ENCODE results near the gene EPB41L4A.

EPB41L4A gene

DNA sequence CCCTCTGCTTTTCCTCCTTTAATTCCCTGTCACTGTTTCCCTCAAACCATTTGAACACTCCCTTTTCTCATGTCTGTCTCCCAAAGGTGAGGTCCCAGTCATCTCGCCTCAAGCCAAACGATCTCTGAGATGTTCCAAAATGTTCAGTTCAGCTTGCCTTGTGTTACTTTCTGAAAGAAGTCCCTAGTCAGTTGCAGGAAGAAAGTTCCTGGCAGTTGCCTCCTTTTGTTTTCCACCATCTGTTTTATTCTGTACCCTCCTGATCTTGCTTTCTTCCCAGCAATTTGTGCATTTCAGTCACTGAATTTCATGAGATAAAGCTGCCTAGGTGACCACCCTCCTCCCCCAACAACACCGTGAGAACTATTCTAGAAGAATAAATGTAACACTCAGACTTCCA lies 277.5 kb downstream of the EPB41L4A start:
- DNase-seq (ENCODE audit: low read depth) = no peak
- TF ChIP-seq, protein P1, sequence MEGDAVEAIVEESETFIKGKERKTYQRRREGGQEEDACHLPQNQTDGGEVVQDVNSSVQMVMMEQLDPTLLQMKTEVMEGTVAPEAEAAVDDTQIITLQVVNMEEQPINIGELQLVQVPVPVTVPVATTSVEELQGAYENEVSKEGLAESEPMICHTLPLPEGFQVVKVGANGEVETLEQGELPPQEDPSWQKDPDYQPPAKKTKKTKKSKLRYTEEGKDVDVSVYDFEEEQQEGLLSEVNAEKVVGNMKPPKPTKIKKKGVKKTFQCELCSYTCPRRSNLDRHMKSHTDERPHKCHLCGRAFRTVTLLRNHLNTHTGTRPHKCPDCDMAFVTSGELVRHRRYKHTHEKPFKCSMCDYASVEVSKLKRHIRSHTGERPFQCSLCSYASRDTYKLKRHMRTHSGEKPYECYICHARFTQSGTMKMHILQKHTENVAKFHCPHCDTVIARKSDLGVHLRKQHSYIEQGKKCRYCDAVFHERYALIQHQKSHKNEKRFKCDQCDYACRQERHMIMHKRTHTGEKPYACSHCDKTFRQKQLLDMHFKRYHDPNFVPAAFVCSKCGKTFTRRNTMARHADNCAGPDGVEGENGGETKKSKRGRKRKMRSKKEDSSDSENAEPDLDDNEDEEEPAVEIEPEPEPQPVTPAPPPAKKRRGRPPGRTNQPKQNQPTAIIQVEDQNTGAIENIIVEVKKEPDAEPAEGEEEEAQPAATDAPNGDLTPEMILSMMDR (conservative IDR thresholded peaks at IDR 0.05; ENCODE audit: control insufficient read depth, insufficient read depth, low read depth, low read length) = no peak
- no peak overlapping the region for H3K4me3 ChIP-seq (ENCODE audit: control insufficient read depth, low read depth, low read length)

DNA sequence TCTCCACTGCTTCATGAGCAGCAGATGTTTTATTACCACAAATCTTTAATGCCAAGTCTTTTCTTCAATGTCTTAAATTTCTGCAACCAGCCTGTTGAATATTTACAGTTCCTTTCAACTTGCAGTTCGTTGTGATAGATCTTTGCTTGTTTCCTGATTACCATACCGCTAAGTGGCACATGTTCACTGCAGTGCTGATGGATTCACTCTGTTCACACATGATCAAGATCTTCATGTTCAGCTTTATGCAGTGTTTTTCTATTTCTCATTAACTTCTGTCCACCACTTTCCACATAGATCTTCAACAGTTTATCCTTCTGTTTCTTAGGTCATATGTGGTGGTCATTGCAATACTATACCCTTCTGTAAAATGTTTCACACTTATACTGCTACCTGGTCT lies 280.6 kb downstream of the EPB41L4A start:
- TF ChIP-seq, protein P1 (conservative IDR thresholded peaks at IDR 0.05; ENCODE audit: control insufficient read depth, insufficient read depth, low read depth, low read length) = no peak
- H3K4me3 ChIP-seq (ENCODE audit: control insufficient read depth, low read depth, low read length) = no peak overlapping the region
- DNase-seq (ENCODE audit: low read depth) = no peak

DNA sequence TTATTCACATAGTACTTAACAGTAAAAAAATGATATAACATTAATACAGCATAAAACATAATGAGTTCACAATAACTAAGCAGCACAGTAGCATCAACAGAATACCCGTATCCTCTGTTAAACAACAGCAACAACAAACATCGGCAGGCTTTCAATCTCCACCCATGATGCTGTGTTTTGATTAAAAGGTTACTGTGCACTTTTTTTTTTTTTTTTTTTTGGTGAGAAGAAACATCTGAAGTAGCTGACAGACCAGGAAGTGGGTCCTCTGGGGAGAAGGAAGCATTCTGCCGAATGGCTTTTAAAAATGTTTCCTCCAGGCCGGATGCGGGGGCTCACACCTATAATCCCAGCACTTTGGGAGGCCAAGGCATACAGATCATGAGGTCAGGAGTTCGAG lies 282.3 kb downstream of the EPB41L4A start:
- TF ChIP-seq, protein P1 (conservative IDR thresholded peaks at IDR 0.05; ENCODE audit: control insufficient read depth, insufficient read depth, low read depth, low read length) = no peak
- H3K4me3 ChIP-seq (ENCODE audit: control insufficient read depth, low read depth, low read length) = no peak overlapping the region
- DNase-seq (ENCODE audit: low read depth) = no peak

DNA sequence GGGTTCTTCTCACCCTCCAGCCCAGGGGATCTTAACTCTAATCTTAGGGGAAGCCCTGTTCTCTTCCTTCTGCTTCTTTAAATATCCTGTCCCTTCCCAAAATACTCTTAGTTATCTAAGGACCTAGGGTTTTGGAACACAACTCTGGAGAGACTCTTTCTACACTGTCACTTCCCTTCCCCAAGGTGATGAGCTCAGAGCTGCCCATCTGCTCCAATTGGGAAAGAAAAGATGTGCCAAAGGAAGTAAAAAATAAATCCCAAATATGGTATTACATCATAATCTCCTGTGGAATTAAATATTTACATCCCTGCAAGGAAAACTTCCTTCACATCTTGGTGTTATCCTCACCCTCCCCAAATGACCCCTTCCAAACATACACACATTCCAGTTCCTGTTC lies 291.2 kb downstream of the EPB41L4A start:
- H3K4me3 ChIP-seq (ENCODE audit: control insufficient read depth, low read depth, low read length) = no peak overlapping the region
- no peak for DNase-seq (ENCODE audit: low read depth)
- TF ChIP-seq, protein P1 (conservative IDR thresholded peaks at IDR 0.05; ENCODE audit: control insufficient read depth, insufficient read depth, low read depth, low read length) = no peak

DNA sequence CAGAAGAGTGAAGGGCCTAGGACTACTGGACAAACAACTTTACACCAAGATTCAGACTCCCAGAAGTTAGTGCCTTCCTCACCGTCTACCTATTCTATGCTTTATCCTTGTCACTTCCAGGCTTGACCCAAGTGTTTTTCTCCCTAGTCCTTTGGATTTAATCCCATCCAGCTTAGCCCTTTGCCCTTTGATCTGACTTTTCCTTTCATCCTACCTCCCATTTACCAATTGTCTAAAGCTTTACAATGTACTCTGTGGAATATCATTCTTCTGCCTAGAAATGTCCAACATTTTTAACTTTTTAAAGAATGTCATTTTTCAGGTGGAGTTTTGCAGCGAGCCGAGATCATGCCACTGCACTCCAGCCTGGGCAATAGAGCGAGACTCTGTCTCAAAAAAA lies 292.1 kb downstream of the EPB41L4A start:
- H3K4me3 ChIP-seq (ENCODE audit: control insufficient read depth, low read depth, low read length) = no peak overlapping the region
- TF ChIP-seq, protein P1 (conservative IDR thresholded peaks at IDR 0.05; ENCODE audit: control insufficient read depth, insufficient read depth, low read depth, low read length) = no peak
- DNase-seq (ENCODE audit: low read depth) = no peak

DNA sequence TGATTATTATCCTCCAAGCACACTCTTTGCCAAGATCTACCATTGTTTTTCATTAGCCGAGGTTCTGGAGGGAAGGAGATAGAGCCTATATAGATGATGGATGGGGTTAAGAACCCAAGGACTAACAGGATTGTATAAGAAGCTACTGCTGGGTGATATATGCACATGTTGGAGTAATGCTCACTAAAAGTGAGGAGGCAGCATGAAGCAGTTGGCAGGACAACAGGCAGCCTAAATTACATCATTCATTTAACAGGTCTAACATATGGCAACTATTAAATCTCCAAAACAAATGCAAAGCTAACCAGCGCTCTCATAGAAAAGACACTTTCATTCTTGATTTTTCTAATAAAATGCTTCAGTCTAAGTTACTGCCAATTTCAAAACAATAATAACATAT lies 293.2 kb downstream of the EPB41L4A start:
- DNase-seq (ENCODE audit: low read depth) = peak; percentile 62
- H3K4me3 ChIP-seq (ENCODE audit: control insufficient read depth, low read depth, low read length) = no peak overlapping the region
- TF ChIP-seq, protein P1 (conservative IDR thresholded peaks at IDR 0.05; ENCODE audit: control insufficient read depth, insufficient read depth, low read depth, low read length) = no peak

DNA sequence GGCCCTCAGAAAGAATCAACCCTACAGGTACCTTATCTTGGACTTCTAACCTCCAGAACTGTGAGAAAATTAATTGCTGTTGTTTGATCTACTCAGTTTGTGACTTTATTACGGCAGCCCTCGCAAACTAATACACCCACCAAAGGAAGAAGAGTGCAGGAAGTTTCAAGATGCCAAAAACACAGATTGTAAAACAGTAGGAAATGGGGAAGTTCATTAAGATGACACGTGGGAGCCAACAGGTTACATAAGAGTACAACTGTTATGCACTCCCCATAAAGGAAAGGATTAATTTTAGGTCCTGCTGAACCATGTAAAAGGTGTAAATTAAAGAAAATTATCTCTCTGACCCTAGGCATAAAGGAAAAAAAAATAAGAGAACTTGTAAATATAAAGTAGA lies 294.3 kb downstream of the EPB41L4A start:
- TF ChIP-seq, protein P1 (conservative IDR thresholded peaks at IDR 0.05; ENCODE audit: control insufficient read depth, insufficient read depth, low read depth, low read length) = no peak
- H3K4me3 ChIP-seq (ENCODE audit: control insufficient read depth, low read depth, low read length) = no peak overlapping the region
- no peak for DNase-seq (ENCODE audit: low read depth)
